Muscle layer of duodenum (tissue), 2 donors: ENCODE data around the gene CHRFAM7A.
"Not testable (repeated sequence)": the region's sequence is repeated elsewhere in the genome, so short reads cannot be mapped to it uniquely, and the experiment has no call there.

ENCODE experiments used
- H3K27ac ChIP-seq: one replicate; pipeline ENCODE4 v1.7.0; 2013; ENCODE audit warnings: mild to moderate bottlenecking, low read length
- H3K27me3 ChIP-seq: one replicate; pipeline ENCODE4 v1.7.0; 2013; ENCODE audit warnings: low read depth, mild to moderate bottlenecking, control low read depth, low read length
- H3K36me3 ChIP-seq, 2 donors: one replicate each; pipeline ENCODE4 v1.7.0; 2013; ENCODE audit warnings: low read length in 2 of 2, control low read depth in 1 of 2, mild to moderate bottlenecking in 1 of 2; ENCODE audit not compliant: insufficient read depth in 2 of 2, control insufficient read depth in 1 of 2
- H3K4me1 ChIP-seq, 2 donors: one replicate each; pipeline ENCODE4 v1.7.0; 2013; ENCODE audit warnings: low read length in 2 of 2, mild to moderate bottlenecking in 2 of 2, control low read depth in 1 of 2, moderate library complexity in 1 of 2; ENCODE audit not compliant: insufficient read depth in 2 of 2, control insufficient read depth in 1 of 2
- H3K4me3 ChIP-seq, 2 donors: one replicate each; pipeline ENCODE4 v1.7.0; 2013; ENCODE audit warnings: low read length in 2 of 2, low read depth in 1 of 2, mild to moderate bottlenecking in 1 of 2
- H3K9me3 ChIP-seq, 2 donors: one replicate each; pipeline ENCODE4 v1.7.0; 2013; ENCODE audit warnings: low read length in 2 of 2, control low read depth in 1 of 2, mild to moderate bottlenecking in 1 of 2; ENCODE audit not compliant: control insufficient read depth in 1 of 2
- donor health status: healthy.

CHRFAM7A gene

GRCh38 chr15:30310575-30310974 lies 82.8 kb downstream of the CHRFAM7A start:
- H3K27me3 ChIP-seq, H3K4me1 ChIP-seq, H3K9me3 ChIP-seq, H3K27ac ChIP-seq, H3K36me3 ChIP-seq, H3K4me3 ChIP-seq: not testable (repeated sequence)
